HepG2 (cell line): ENCODE measurements around the gene KCNAB2. TPM values are rescaled to one million over a fixed set of nuclear protein-coding genes. Genes with fewer than 3 reads are reported as not detected.

Experiments
- ATAC-seq: fragments of 200-7000 bp; cut with Tn5 transposase; 3 replicates; pipeline ENCODE4 v1.9.1; 2020; ENCODE audit warnings: mild to moderate bottlenecking, moderate library complexity
- BruUV-seq: library from RNA; stranded (reverse); fragments of 400-500 nt; replicated peaks from 2 replicates; lab custom pipeline; 2021; lab: Mats Ljungman, UMichigan
- CTCF ChIA-PET: fragments of 300-600 bp; formaldehyde crosslinking; extraction: SDS; loops from one replicate; lab custom pipeline; 2021; ENCODE audit warnings: low total read pairs, inconsistent platforms, low intra/inter-chr PET ratio; lab: Yijun Ruan, JAX
- POLR2A ChIA-PET: fragments of 350-600 bp; sonication (Branson Sonifier 250); formaldehyde crosslinking; loops from one replicate; lab custom pipeline; 2020; ENCODE audit warnings: antibody characterized with exemption, inconsistent platforms; lab: Yijun Ruan, JAX
- DNase-seq: peaks from one replicate; pipeline ENCODE4 v3.0.0-alpha.2; 2015; ENCODE audit warnings: low spot score
- FAIRE-seq: peaks from 3 replicates; lab custom pipeline; 2011; peaks lifted over from hg19 to GRCh38; lab: Jason Lieb, UNC
- H2AFZ ChIP-seq: one replicate; pipeline ENCODE4 v1.6.1; 2011; ENCODE audit warnings: low read length, inconsistent platforms
- H3K27ac ChIP-seq: fragments of 300-600 bp; 3 replicates; pipeline ENCODE4 v1.8.0; 2011; ENCODE audit warnings: mixed run types, mild to moderate bottlenecking, mixed read lengths, low read length, inconsistent platforms; ENCODE audit not compliant: insufficient read depth; ENCODE audit errors: extremely low read length
- H3K27me3 ChIP-seq, 2 experiments: fragments of 200-600 bp in 1 of 2; 2 replicates in 1 of 2; 3 replicates in 1 of 2; pipeline versions ENCODE4 v1.6.0 to v1.8.0; 2011; ENCODE audit warnings: low read length in 2 of 2, mild to moderate bottlenecking in 2 of 2, moderate library complexity in 2 of 2, inconsistent platforms in 1 of 2; ENCODE audit not compliant: insufficient read depth in 2 of 2, control insufficient read depth in 1 of 2
- H3K36me3 ChIP-seq, 2 experiments: fragments of 200-600 bp in 1 of 2; replicated peaks in 1 of 2; 2 replicates in 1 of 2; 3 replicates in 1 of 2; pipeline versions ENCODE4 v1.5.1 to v1.8.0; 2011; ENCODE audit warnings: low read length in 2 of 2, inconsistent platforms in 1 of 2; ENCODE audit not compliant: insufficient read depth in 2 of 2, control insufficient read depth in 1 of 2
- H3K4me1 ChIP-seq: 2 replicates; pipeline ENCODE4 v1.5.1; 2012; ENCODE audit warnings: low read length, inconsistent platforms; ENCODE audit not compliant: insufficient read depth
- H3K4me2 ChIP-seq: 2 replicates; pipeline ENCODE4 v1.6.0; 2011; ENCODE audit warnings: low read depth, low read length, inconsistent platforms
- H3K4me3 ChIP-seq, 3 experiments: fragments of 200-600 bp in 1 of 3; sonication (generic), shearing (Covaris generic) in 1 of 3; replicated peaks in 1 of 3; 2 replicates each; pipeline ENCODE4 v1.5.1; 2011 to 2016; ENCODE audit warnings: low read length in 3 of 3, inconsistent platforms in 2 of 3, low read depth in 2 of 3, mild to moderate bottlenecking in 2 of 3, control low read depth in 1 of 3, mixed read lengths in 1 of 3; ENCODE audit not compliant: insufficient read depth in 1 of 3
- H3K79me2 ChIP-seq: one replicate; pipeline ENCODE4 v1.6.1; 2011; ENCODE audit warnings: low read length, inconsistent platforms; ENCODE audit not compliant: insufficient read depth
- H3K9ac ChIP-seq: 2 replicates; pipeline ENCODE4 v1.6.0; 2011; ENCODE audit warnings: mild to moderate bottlenecking, low read depth, low read length, inconsistent platforms; ENCODE audit not compliant: insufficient read depth
- H3K9me3 ChIP-seq: 2 replicates; pipeline ENCODE4 v1.5.1; 2012; ENCODE audit warnings: mild to moderate bottlenecking, low read length
- H4K20me1 ChIP-seq: 2 replicates; pipeline ENCODE4 v1.6.0; 2011; ENCODE audit warnings: inconsistent platforms, mild to moderate bottlenecking, low read length, moderate library complexity; ENCODE audit not compliant: insufficient read depth
- BRCA1 ChIP-seq: sonication (generic); formaldehyde crosslinking; IDR thresholded peaks from 2 replicates; pipeline ENCODE4 v1.4.0; 2020; ENCODE audit warnings: missing genetic modification reagents
- CREM ChIP-seq, 2 experiments: sonication (generic) in 1 of 2; formaldehyde crosslinking in 1 of 2; IDR thresholded peaks; 2 replicates each; pipeline versions ENCODE4 v1.4.0 to v1.6.1; 2016 to 2020; ENCODE audit warnings: antibody characterized with exemption in 1 of 2, mild to moderate bottlenecking in 1 of 2, missing genetic modification reagents in 1 of 2
- ELF4 ChIP-seq: sonication (generic); formaldehyde crosslinking; IDR thresholded peaks from 2 replicates; pipeline ENCODE4 v1.5.0; 2020; ENCODE audit warnings: missing genetic modification reagents, mild to moderate bottlenecking, moderate library complexity, borderline replicate concordance
- ERF ChIP-seq: IDR thresholded peaks from 2 replicates; pipeline ENCODE4 v1.6.1; 2018; ENCODE audit warnings: missing biosample characterization, missing genetic modification reagents
- ESRRA ChIP-seq: sonication (generic); formaldehyde crosslinking; IDR thresholded peaks from 2 replicates; pipeline ENCODE4 v1.5.1; 2020; ENCODE audit warnings: mild to moderate bottlenecking, low read depth, missing genetic modification reagents
- HMGA1 ChIP-seq: sonication (generic); formaldehyde crosslinking; conservative IDR thresholded peaks from 2 replicates; pipeline ENCODE4 v1.4.0; 2020; ENCODE audit warnings: missing genetic modification reagents
- IKZF4 ChIP-seq: sonication (generic); formaldehyde crosslinking; IDR thresholded peaks from 2 replicates; pipeline ENCODE4 v1.5.1; 2020; ENCODE audit warnings: borderline replicate concordance, mild to moderate bottlenecking, low read depth, missing genetic modification reagents; ENCODE audit errors: not compliant biosample characterization
- THYN1 ChIP-seq: sonication (generic); formaldehyde crosslinking; IDR thresholded peaks from 2 replicates; pipeline ENCODE4 v1.8.1; 2023; ENCODE audit warnings: low read depth, mild to moderate bottlenecking, moderate library complexity, missing genetic modification reagents, borderline replicate concordance
- ZMYM4 ChIP-seq: sonication (generic); formaldehyde crosslinking; IDR thresholded peaks from 2 replicates; pipeline ENCODE4 v1.8.1; 2023; ENCODE audit warnings: mild to moderate bottlenecking, missing genetic modification reagents
- ZNF3 ChIP-seq: IDR thresholded peaks from 2 replicates; pipeline ENCODE4 v1.7.0; 2017; ENCODE audit warnings: inconsistent platforms
- ZNF331 ChIP-seq: sonication (generic); formaldehyde crosslinking; IDR thresholded peaks from 2 replicates; pipeline ENCODE4 v1.4.0; 2020; ENCODE audit warnings: missing genetic modification reagents
- ZNF737 ChIP-seq: sonication (generic); formaldehyde crosslinking; IDR thresholded peaks from 2 replicates; pipeline ENCODE4 v1.5.0; 2020; ENCODE audit warnings: missing genetic modification reagents, mild to moderate bottlenecking, borderline replicate concordance
- WGBS: methylation state at CpG from one replicate; pipeline ENCODE4 v1.1.6; 2017; ENCODE audit warnings: low lambda C conversion rate; 5-methylcytosine and 5-hydroxymethylcytosine counted together
- in situ Hi-C: cut with HindIII; loops from 2 replicates; pipeline ENCODE4 v1.10.0; 2017; ENCODE audit warnings: low pct_unique_long_range_greater_than_20kb; ENCODE audit not compliant: extremely low pct_ligation_motif_present
- intact Hi-C: fragments of 100-400 bp; cut with micrococcal nuclease; formaldehyde crosslinking; loops from one replicate; pipeline ENCODE4 v1.10.0; 2022; ENCODE audit not compliant: unreplicated experiment
- polyA plus RNA-seq, 8 experiments: library from polyadenylated mRNA; depleted of rRNA in 3 of 8; stranded (reverse) in 7 of 8; unstranded in 1 of 8; fragments of >200 nt; fragmentation: Illumina TruSeq in 4 of 8; extraction: Trizol in 4 of 8; gene quantifications; 2 replicates each; pipeline versions ENCODE4 v1.2.1 to v1.2.3, GENCODE V29; 2011 to 2016; ENCODE audit warnings: low read depth in 4 of 8, missing spikeins in 1 of 8, mixed read lengths in 1 of 8; ENCODE audit not compliant: insufficient read depth in 1 of 8
- total RNA-seq, 5 experiments: library from RNA; depleted of rRNA; stranded (reverse); fragments of >200 nt; fragmentation: Illumina TruSeq; extraction: Trizol; gene quantifications; 2 replicates each; pipeline ENCODE4 v1.2.3, GENCODE V29; 2016; ENCODE audit warnings: low read depth in 1 of 5
- TF ChIP-seq, protein P1 (sequence below): sonication (generic); formaldehyde crosslinking; IDR thresholded peaks from 2 replicates; pipeline ENCODE4 v1.5.0; 2020; ENCODE audit warnings: mild to moderate bottlenecking, missing genetic modification reagents
- TF ChIP-seq, protein P2 (sequence below): IDR thresholded peaks from 2 replicates; pipeline ENCODE4 v1.6.1; 2016; ENCODE audit warnings: missing biosample characterization, missing genetic modification reagents, low read depth

The KCNAB2 gene
- total and polyA plus RNA-seq, 2 of the 13 experiments (the other 11 are each of a cell fraction or from before 2014, with no cell fraction given): 6.2 to 8.8 TPM

DNA sequence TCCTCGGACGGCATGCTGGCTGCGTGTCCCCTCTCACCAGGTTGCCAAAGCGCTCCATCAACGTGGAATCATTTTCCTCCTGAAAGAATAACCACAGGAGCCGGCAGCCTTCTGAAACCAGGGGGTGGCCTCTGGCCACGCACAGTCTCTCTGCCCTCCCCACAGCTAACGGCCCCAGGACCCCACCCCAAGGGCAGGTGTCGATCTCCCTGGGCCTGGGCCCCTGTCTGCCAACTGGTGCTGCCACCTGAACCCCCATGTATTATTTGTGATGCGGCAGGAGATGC lies 46.1 kb downstream of the KCNAB2 start:
- in situ Hi-C loops (no loop called here), intact Hi-C loops (no loop called here)
- Histone ChIP-seq H3K79me2 (no peaks in the 10 kb centered on the region), H3K4me1 (no peaks in the 10 kb centered on the region), H3K27ac (no peak overlapping the region), H3K27me3 (no peaks in the 10 kb centered on the region), H3K9me3 (no peaks in the 10 kb centered on the region), H3K4me3 (no peak overlapping the region), H4K20me1 (no peaks in the 10 kb centered on the region), H3K4me2 (no peak overlapping the region), H2AFZ (no peak overlapping the region), H3K9ac (no peak overlapping the region), H3K36me3 (no peaks in the 10 kb centered on the region)
- FAIRE-seq (no peak), ATAC-seq (no peak), DNase-seq (no peak)
- CTCF ChIA-PET: no interaction called here
- TF ChIP-seq HMGA1 (no peak), ZMYM4 (no peak), CREM (IDR thresholded peaks at IDR 0.05) (no peak), CREM (CRISPR knock-in tag; IDR thresholded peaks at IDR 0.05) (no peak), IKZF4 (CRISPR knock-in tag) (no peak), ELF4 (CRISPR knock-in tag) (no peak), ZNF331 (CRISPR knock-in tag) (no peak), ZNF3 (no peak), BRCA1 (CRISPR knock-in tag) (no peak), ESRRA (CRISPR knock-in tag) (no peak), ZNF737 (CRISPR knock-in tag) (no peak), ERF (CRISPR knock-in tag) (no peak), THYN1 (no peak)
- TF ChIP-seq, protein P1, sequence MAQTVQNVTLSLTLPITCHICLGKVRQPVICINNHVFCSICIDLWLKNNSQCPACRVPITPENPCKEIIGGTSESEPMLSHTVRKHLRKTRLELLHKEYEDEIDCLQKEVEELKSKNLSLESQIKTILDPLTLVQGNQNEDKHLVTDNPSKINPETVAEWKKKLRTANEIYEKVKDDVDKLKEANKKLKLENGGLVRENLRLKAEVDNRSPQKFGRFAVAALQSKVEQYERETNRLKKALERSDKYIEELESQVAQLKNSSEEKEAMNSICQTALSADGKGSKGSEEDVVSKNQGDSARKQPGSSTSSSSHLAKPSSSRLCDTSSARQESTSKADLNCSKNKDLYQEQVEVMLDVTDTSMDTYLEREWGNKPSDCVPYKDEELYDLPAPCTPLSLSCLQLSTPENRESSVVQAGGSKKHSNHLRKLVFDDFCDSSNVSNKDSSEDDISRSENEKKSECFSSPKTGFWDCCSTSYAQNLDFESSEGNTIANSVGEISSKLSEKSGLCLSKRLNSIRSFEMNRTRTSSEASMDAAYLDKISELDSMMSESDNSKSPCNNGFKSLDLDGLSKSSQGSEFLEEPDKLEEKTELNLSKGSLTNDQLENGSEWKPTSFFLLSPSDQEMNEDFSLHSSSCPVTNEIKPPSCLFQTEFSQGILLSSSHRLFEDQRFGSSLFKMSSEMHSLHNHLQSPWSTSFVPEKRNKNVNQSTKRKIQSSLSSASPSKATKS (CRISPR knock-in tag): no peak
- TF ChIP-seq, protein P2, sequence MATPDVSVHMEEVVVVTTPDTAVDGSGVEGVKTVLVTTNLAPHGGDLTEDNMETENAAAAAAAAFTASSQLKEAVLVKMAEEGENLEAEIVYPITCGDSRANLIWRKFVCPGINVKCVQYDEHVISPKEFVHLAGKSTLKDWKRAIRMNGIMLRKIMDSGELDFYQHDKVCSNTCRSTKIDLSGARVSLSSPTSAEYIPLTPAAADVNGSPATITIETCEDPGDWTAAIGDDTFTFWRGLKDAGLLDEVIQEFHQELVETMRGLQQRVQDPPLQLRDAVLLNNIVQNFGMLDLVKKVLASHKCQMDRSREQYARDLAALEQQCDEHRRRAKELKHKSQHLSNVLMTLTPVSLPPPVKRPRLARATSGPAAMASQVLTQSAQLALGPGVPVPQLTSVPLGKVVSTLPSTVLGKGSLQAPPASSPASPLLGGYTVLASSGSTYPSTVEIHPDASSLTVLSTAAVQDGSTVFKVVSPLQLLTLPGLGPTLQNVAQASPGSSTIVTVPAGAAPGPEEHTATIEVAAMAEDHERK (CRISPR knock-in tag): no peak
- POLR2A ChIA-PET: no interaction called here
- 67% methylated on average over 6 of the region's 10 CpGs for WGBS
- BruUV-seq: no TSS peak
